Lung (tissue), 12 donors: ENCODE results near the gene NUB1. TPM values are rescaled to one million over a fixed set of nuclear protein-coding genes. Genes with fewer than 3 reads are reported as not detected.

Experiments
- ATAC-seq: fragments of 200-7000 bp; cut with Tn5 transposase; one replicate; pipeline ENCODE4 v1.9.1; 2020; ENCODE audit warnings: moderate number of reproducible peaks; ENCODE audit not compliant: insufficient read depth, low FRiP score
- DNase-seq, 3 donors: peaks; one replicate each; pipeline ENCODE4 v3.0.0-alpha.2; 2013 to 2017
- H3K27ac ChIP-seq, 2 donors: one replicate each; pipeline ENCODE4 v1.5.1; 2013; ENCODE audit warnings: mild to moderate bottlenecking in 2 of 2, moderate library complexity in 2 of 2, control low read depth in 1 of 2, inconsistent platforms in 1 of 2, low read depth in 1 of 2, low read length in 1 of 2
- H3K27me3 ChIP-seq, 3 donors: one replicate each; pipeline ENCODE4 v1.5.1; 2013; ENCODE audit warnings: low read length in 2 of 3; ENCODE audit not compliant: control insufficient read depth in 3 of 3, insufficient read depth in 3 of 3
- H3K36me3 ChIP-seq, 4 donors: one replicate each; pipeline ENCODE4 v1.5.1; 2013; ENCODE audit warnings: low read length in 4 of 4, mild to moderate bottlenecking in 1 of 4, moderate library complexity in 1 of 4; ENCODE audit not compliant: control insufficient read depth in 4 of 4, insufficient read depth in 4 of 4
- H3K4me1 ChIP-seq, 5 donors: one replicate each; pipeline ENCODE4 v1.5.1; 2013; ENCODE audit warnings: low read length in 5 of 5, mild to moderate bottlenecking in 2 of 5, moderate library complexity in 1 of 5; ENCODE audit not compliant: control insufficient read depth in 5 of 5, insufficient read depth in 5 of 5
- H3K4me3 ChIP-seq: one replicate; pipeline ENCODE4 v1.5.1; 2013; ENCODE audit warnings: mild to moderate bottlenecking, control low read depth, moderate library complexity
- H3K9ac ChIP-seq, 2 donors: one replicate each; pipeline ENCODE4 v1.5.1; 2013; ENCODE audit warnings: low read length in 2 of 2, control low read depth in 1 of 2; ENCODE audit not compliant: insufficient read depth in 1 of 2
- H3K9me3 ChIP-seq, 4 donors: one replicate each; pipeline ENCODE4 v1.5.1; 2013; ENCODE audit warnings: low read length in 3 of 4, mild to moderate bottlenecking in 1 of 4, moderate library complexity in 1 of 4; ENCODE audit not compliant: control insufficient read depth in 4 of 4, insufficient read depth in 3 of 4
- CTCF ChIP-seq: IDR thresholded peaks from 2 replicates; pipeline ENCODE4 v1.5.1; 2012; ENCODE audit warnings: mild to moderate bottlenecking; ENCODE audit errors: control extremely low read depth, extremely low read depth
- WGBS, 2 donors: extraction: QIAGEN DNeasy Blood & Tissue Kit; methylation state at CpG; one replicate each; pipeline ENCODE4 v1.1.7; 2013; 5-methylcytosine and 5-hydroxymethylcytosine counted together
- polyA plus RNA-seq, 2 donors: library from polyadenylated mRNA; stranded (reverse); fragments of 200-250 nt; gene quantifications; one replicate each; pipeline ENCODE4 v1.2.1, GENCODE V29; 2013
- total RNA-seq, 2 donors: library from RNA; depleted of rRNA in 1 of 2; stranded (reverse); fragments of >200 nt in 1 of 2; gene quantifications; one replicate each; pipeline ENCODE4 v1.2.1, GENCODE V29; 2014 to 2021
- donor health status: control.
- donor health status: control.
- donor health status: Bipolar disorder and iron deficiency.
- donor health status: healthy.
- donor health status: DM: yes; HTN: yes; CAD: no.

Gene NUB1
- total and polyA plus RNA-seq, 4 donors = 22.6 to 47.4 (median 34.6) TPM

GRCh38 chr7:151404216-151405011 lies 62.8 kb downstream of the NUB1 start:
- peaks cover 0 to 2% (median 0%) of the 10 kb centered on the region in 4 donors for H3K9me3 ChIP-seq
- WGBS, 2 donors = 69 to 84% methylated on average over 18 of the region's 18 CpGs
- H3K9ac ChIP-seq = no peak overlapping the region
- H3K27ac ChIP-seq = peak overlapping the region in 1 of 2 donors; percentile 6
- no peak for TF ChIP-seq CTCF
- H3K4me1 ChIP-seq = peaks cover 0 to 24% (median 11%) of the 10 kb centered on the region in 5 donors
- H3K27me3 ChIP-seq = peaks cover 0 to 2% (median 0%) of the 10 kb centered on the region in 3 donors
- no peak overlapping the region for H3K4me3 ChIP-seq
- DNase-seq (peak in 2 of 3 donors; percentile 51 to 71), ATAC-seq (peak; percentile 66)
- H3K36me3 ChIP-seq = peaks cover 0 to 4% (median 0%) of the 10 kb centered on the region in 4 donors

- H3K27me3 ChIP-seq = peaks cover 0 to 2% (median 0%) of the 10 kb centered on the region in 3 donors
Observed at GRCh38 chr7:151405056-151405455, 63.4 kb downstream of the NUB1 start.

GRCh38 chr7:151405588-151405987 lies 64.0 kb downstream of the NUB1 start:
- no peak for DNase-seq
- Histone ChIP-seq H3K9ac (no peak overlapping the region), H3K4me3 (no peak overlapping the region), H3K27me3 (peaks cover 0 to 5% (median 0%) of the 10 kb centered on the region in 3 donors), H3K36me3 (peaks cover 0 to 4% (median 0%) of the 10 kb centered on the region in 4 donors), H3K9me3 (peaks cover 0 to 2% (median 0%) of the 10 kb centered on the region in 4 donors), H3K27ac (no peak overlapping the region), H3K4me1 (peaks cover 0 to 26% (median 14%) of the 10 kb centered on the region in 5 donors)
- 92 to 95% methylated on average over 10 of the region's 10 CpGs for WGBS, 2 donors
- no peak for TF ChIP-seq CTCF
- no peak for ATAC-seq

More at GRCh38 chr7:151405056-151405455, 63.4 kb downstream of the NUB1 start:
- WGBS, 2 donors = 77 to 79% methylated on average over 9 of the region's 9 CpGs
- no peak for TF ChIP-seq CTCF
- H3K9me3 ChIP-seq = peaks cover 0 to 2% (median 0%) of the 10 kb centered on the region in 4 donors
- H3K4me1 ChIP-seq = peaks cover 0 to 24% (median 11%) of the 10 kb centered on the region in 5 donors
- H3K9ac ChIP-seq = no peak overlapping the region
- peak overlapping the region in 1 of 2 donors; percentile 6 for H3K27ac ChIP-seq
- ATAC-seq (no peak), DNase-seq (no peak)
- no peak overlapping the region for H3K4me3 ChIP-seq
- H3K36me3 ChIP-seq = peaks cover 0 to 4% (median 0%) of the 10 kb centered on the region in 4 donors
